WTC11 (cell line): ENCODE data around the gene MT2A. TPM values are rescaled to one million over a fixed set of nuclear protein-coding genes. Genes with fewer than 3 reads are reported as not detected.

ENCODE experiments used
- ATAC-seq: fragments of 200-7000 bp; cut with Tn5 transposase; 2 replicates; pipeline ENCODE4 v1.10.0; 2021; ENCODE audit warnings: mild to moderate bottlenecking, moderate library complexity
- CTCF ChIA-PET: fragments of 300-600 bp; sonication (Branson Sonifier 250); formaldehyde crosslinking; loops from one replicate; lab custom pipeline; 2021; ENCODE audit warnings: antibody characterized with exemption; lab: Charles Lee
- POLR2A ChIA-PET: fragments of 350-600 bp; sonication (Branson Sonifier 250); formaldehyde crosslinking; loops from one replicate; lab custom pipeline; 2021; ENCODE audit warnings: antibody characterized with exemption; lab: Charles Lee
- DNase-seq: peaks from one replicate; pipeline ENCODE4 v3.0.0; 2021; ENCODE audit warnings: low spot score
- H3K27ac Mint-ChIP-seq: 2 replicates; pipeline ENCODE4 v1.8.0; 2021; ENCODE audit warnings: mixed read lengths
- H3K27me3 Mint-ChIP-seq: 2 replicates; pipeline ENCODE4 v1.8.0; 2021; ENCODE audit warnings: low read depth, mild to moderate bottlenecking, moderate library complexity, mixed read lengths
- H3K36me3 Mint-ChIP-seq: 2 replicates; pipeline ENCODE4 v1.8.0; 2021; ENCODE audit warnings: mixed read lengths
- H3K4me1 Mint-ChIP-seq: 2 replicates; pipeline ENCODE4 v1.8.0; 2022; ENCODE audit warnings: mixed read lengths
- H3K4me3 Mint-ChIP-seq: 2 replicates; pipeline ENCODE4 v1.8.0; 2021; ENCODE audit warnings: mild to moderate bottlenecking, moderate library complexity, mixed read lengths
- H3K9me3 Mint-ChIP-seq: 2 replicates; pipeline ENCODE4 v1.8.0; 2021; ENCODE audit warnings: mixed read lengths
- ATF2 ChIP-seq: sonication (generic); formaldehyde crosslinking; IDR thresholded peaks from 2 replicates; pipeline ENCODE4 v1.8.1; 2022; ENCODE audit warnings: low read depth, missing genetic modification reagents, borderline replicate concordance
- GRHL2 ChIP-seq: fragments of 250-450 bp; sonication (Bioruptor Pico); IDR thresholded peaks from 2 replicates; pipeline ENCODE4 v1.8.0; 2022; ENCODE audit warnings: mild to moderate bottlenecking, moderate library complexity; ENCODE audit not compliant: insufficient replicate concordance, severe bottlenecking
- IRF2 ChIP-seq: sonication (generic); formaldehyde crosslinking; IDR thresholded peaks from 2 replicates; pipeline ENCODE4 v1.8.0; 2022; ENCODE audit warnings: low read depth, missing genetic modification reagents, borderline replicate concordance
- NFATC4 ChIP-seq: fragments of 250-450 bp; sonication (Bioruptor Pico); IDR thresholded peaks from 2 replicates; pipeline ENCODE4 v1.9.0; 2021; ENCODE audit warnings: mild to moderate bottlenecking
- NFE2L1 ChIP-seq: sonication (generic); formaldehyde crosslinking; IDR thresholded peaks from 2 replicates; pipeline ENCODE4 v1.8.1; 2023; ENCODE audit warnings: missing genetic modification reagents
- NFYB ChIP-seq: sonication (generic); formaldehyde crosslinking; conservative IDR thresholded peaks from 2 replicates; pipeline ENCODE4 v1.8.0; 2022; ENCODE audit warnings: low read depth, missing genetic modification reagents
- NR2C2 ChIP-seq: sonication (generic); formaldehyde crosslinking; IDR thresholded peaks from 2 replicates; pipeline ENCODE4 v1.8.0; 2022; ENCODE audit warnings: mild to moderate bottlenecking, missing genetic modification reagents
- RELA ChIP-seq: sonication (generic); formaldehyde crosslinking; IDR thresholded peaks from 2 replicates; pipeline ENCODE4 v1.8.1; 2022; ENCODE audit warnings: missing genetic modification reagents, mild to moderate bottlenecking, borderline replicate concordance
- SMAD4 ChIP-seq: sonication (generic); formaldehyde crosslinking; IDR thresholded peaks from 2 replicates; pipeline ENCODE4 v1.8.0; 2022; ENCODE audit warnings: mild to moderate bottlenecking, missing genetic modification reagents
- SOX15 ChIP-seq: fragments of 250-450 bp; sonication (Bioruptor Pico); IDR thresholded peaks from 2 replicates; pipeline ENCODE4 v1.9.0; 2021; ENCODE audit warnings: mild to moderate bottlenecking
- ZNF138 ChIP-seq: sonication (generic); formaldehyde crosslinking; conservative IDR thresholded peaks from 2 replicates; pipeline ENCODE4 v1.8.1; 2022; ENCODE audit warnings: mild to moderate bottlenecking, moderate library complexity, missing genetic modification reagents
- ZNF232 ChIP-seq: sonication (generic); formaldehyde crosslinking; IDR thresholded peaks from 2 replicates; pipeline ENCODE4 v1.8.0; 2022; ENCODE audit warnings: mild to moderate bottlenecking, missing genetic modification reagents
- ZNF512 ChIP-seq: sonication (generic); formaldehyde crosslinking; IDR thresholded peaks from 2 replicates; pipeline ENCODE4 v1.8.1; 2022; ENCODE audit warnings: missing genetic modification reagents, borderline replicate concordance
- total RNA-seq: library from RNA; stranded (reverse); gene quantifications from 3 replicates; pipeline ENCODE4 v1.2.3, GENCODE V29; 2021
- TF ChIP-seq, protein P1 (sequence below): fragments of 250-450 bp; sonication (Bioruptor Pico); IDR thresholded peaks from 2 replicates; pipeline ENCODE4 v1.9.0; 2021; ENCODE audit warnings: mild to moderate bottlenecking, borderline replicate concordance
- TF ChIP-seq, protein P2 (sequence below): fragments of 200-600 bp; IDR thresholded peaks from 2 replicates; pipeline ENCODE4 v1.8.0; 2022; ENCODE audit warnings: antibody characterized with exemption
- TF ChIP-seq, protein P3 (sequence below): sonication (generic); formaldehyde crosslinking; IDR thresholded peaks from 2 replicates; pipeline ENCODE4 v1.8.0; 2022; ENCODE audit warnings: mild to moderate bottlenecking, missing genetic modification reagents
- TF ChIP-seq, protein P4 (sequence below): sonication (generic); formaldehyde crosslinking; IDR thresholded peaks from 2 replicates; pipeline ENCODE4 v1.8.0; 2022; ENCODE audit warnings: mild to moderate bottlenecking, missing genetic modification reagents

The MT2A gene
- total RNA-seq, 1 experiment from 2014 or later = 139 TPM

DNA sequence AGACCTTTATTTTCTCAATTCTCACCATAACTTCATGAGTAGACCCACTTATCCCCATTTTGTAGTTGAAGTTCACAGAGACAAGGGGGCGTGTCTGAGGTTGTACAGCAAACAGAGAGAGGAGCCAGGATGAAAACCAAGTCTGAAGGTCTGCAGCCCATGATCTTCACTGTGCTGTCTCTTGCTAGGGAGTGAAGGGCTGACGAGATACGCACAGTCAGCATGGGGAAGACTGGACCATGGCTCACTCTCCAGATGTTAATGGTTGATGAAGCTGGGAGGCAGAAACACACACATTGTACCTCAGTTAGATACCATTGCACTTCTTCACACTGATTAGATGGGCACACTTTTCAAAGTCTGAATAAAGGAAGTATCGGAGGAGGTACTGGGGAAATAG, 49.3 kb upstream of the MT2A start (continued):
- TF ChIP-seq, protein P1, sequence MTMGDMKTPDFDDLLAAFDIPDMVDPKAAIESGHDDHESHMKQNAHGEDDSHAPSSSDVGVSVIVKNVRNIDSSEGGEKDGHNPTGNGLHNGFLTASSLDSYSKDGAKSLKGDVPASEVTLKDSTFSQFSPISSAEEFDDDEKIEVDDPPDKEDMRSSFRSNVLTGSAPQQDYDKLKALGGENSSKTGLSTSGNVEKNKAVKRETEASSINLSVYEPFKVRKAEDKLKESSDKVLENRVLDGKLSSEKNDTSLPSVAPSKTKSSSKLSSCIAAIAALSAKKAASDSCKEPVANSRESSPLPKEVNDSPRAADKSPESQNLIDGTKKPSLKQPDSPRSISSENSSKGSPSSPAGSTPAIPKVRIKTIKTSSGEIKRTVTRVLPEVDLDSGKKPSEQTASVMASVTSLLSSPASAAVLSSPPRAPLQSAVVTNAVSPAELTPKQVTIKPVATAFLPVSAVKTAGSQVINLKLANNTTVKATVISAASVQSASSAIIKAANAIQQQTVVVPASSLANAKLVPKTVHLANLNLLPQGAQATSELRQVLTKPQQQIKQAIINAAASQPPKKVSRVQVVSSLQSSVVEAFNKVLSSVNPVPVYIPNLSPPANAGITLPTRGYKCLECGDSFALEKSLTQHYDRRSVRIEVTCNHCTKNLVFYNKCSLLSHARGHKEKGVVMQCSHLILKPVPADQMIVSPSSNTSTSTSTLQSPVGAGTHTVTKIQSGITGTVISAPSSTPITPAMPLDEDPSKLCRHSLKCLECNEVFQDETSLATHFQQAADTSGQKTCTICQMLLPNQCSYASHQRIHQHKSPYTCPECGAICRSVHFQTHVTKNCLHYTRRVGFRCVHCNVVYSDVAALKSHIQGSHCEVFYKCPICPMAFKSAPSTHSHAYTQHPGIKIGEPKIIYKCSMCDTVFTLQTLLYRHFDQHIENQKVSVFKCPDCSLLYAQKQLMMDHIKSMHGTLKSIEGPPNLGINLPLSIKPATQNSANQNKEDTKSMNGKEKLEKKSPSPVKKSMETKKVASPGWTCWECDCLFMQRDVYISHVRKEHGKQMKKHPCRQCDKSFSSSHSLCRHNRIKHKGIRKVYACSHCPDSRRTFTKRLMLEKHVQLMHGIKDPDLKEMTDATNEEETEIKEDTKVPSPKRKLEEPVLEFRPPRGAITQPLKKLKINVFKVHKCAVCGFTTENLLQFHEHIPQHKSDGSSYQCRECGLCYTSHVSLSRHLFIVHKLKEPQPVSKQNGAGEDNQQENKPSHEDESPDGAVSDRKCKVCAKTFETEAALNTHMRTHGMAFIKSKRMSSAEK (CRISPR knock-in tag) = no peak
- TF ChIP-seq ATF2 (CRISPR knock-in tag) = no peak
- TF ChIP-seq, protein P2, sequence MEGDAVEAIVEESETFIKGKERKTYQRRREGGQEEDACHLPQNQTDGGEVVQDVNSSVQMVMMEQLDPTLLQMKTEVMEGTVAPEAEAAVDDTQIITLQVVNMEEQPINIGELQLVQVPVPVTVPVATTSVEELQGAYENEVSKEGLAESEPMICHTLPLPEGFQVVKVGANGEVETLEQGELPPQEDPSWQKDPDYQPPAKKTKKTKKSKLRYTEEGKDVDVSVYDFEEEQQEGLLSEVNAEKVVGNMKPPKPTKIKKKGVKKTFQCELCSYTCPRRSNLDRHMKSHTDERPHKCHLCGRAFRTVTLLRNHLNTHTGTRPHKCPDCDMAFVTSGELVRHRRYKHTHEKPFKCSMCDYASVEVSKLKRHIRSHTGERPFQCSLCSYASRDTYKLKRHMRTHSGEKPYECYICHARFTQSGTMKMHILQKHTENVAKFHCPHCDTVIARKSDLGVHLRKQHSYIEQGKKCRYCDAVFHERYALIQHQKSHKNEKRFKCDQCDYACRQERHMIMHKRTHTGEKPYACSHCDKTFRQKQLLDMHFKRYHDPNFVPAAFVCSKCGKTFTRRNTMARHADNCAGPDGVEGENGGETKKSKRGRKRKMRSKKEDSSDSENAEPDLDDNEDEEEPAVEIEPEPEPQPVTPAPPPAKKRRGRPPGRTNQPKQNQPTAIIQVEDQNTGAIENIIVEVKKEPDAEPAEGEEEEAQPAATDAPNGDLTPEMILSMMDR = no peak

DNA sequence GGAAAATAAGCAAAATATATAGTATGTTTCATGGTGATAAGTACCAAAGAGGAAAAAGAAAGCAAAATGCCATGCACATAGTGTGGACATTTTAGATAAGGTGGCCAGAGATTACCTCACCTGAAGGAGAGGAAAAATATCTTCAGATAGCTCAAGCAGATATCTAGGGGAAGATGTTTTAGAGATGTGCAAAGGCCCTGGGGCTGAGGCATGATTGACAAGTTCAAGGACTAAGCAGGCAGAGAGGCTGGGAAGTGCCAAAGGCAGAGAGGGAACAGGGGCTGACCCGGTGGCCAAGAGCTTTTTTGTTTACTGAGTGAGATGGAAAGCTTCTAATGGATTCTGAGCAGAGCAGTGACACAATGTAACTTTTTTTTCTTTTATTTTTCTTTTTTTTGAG, 47.9 kb upstream of the MT2A start:
- POLR2A ChIA-PET = no interaction called here
- no peak for ATAC-seq
- TF ChIP-seq ZNF232 (CRISPR knock-in tag) (no peak), NFATC4 (no peak), IRF2 (CRISPR knock-in tag) (no peak), ATF2 (CRISPR knock-in tag) (no peak), NFE2L1 (CRISPR knock-in tag) (no peak), RELA (CRISPR knock-in tag) (no peak), ZNF138 (no peak), GRHL2 (CRISPR knock-in tag) (no peak), NFYB (no peak), SOX15 (CRISPR knock-in tag) (no peak), NR2C2 (no peak), ZNF512 (CRISPR knock-in tag) (no peak), SMAD4 (CRISPR knock-in tag) (no peak)
- TF ChIP-seq, protein P3, sequence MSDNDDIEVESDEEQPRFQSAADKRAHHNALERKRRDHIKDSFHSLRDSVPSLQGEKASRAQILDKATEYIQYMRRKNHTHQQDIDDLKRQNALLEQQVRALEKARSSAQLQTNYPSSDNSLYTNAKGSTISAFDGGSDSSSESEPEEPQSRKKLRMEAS (CRISPR knock-in tag) = no peak
- TF ChIP-seq, protein P1 (CRISPR knock-in tag) = no peak
- TF ChIP-seq, protein P4, sequence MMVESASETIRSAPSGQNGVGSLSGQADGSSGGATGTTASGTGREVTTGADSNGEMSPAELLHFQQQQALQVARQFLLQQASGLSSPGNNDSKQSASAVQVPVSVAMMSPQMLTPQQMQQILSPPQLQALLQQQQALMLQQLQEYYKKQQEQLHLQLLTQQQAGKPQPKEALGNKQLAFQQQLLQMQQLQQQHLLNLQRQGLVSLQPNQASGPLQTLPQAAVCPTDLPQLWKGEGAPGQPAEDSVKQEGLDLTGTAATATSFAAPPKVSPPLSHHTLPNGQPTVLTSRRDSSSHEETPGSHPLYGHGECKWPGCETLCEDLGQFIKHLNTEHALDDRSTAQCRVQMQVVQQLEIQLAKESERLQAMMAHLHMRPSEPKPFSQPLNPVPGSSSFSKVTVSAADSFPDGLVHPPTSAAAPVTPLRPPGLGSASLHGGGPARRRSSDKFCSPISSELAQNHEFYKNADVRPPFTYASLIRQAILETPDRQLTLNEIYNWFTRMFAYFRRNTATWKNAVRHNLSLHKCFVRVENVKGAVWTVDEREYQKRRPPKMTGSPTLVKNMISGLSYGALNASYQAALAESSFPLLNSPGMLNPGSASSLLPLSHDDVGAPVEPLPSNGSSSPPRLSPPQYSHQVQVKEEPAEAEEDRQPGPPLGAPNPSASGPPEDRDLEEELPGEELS (CRISPR knock-in tag) = no peak

More for the DNA sequence above, 47.9 kb upstream of the MT2A start:
- H3K36me3 Mint-ChIP-seq = no peaks in the 10 kb centered on the region
- H3K9me3 Mint-ChIP-seq = no peaks in the 10 kb centered on the region
- DNase-seq = no peak
- H3K27ac Mint-ChIP-seq = no peak overlapping the region
- no peaks in the 10 kb centered on the region; the same call in 1 of the 2 replicates for H3K27me3 Mint-ChIP-seq
- CTCF ChIA-PET = interaction anchor here (1.3 to 1.7 kb wide), 2 partner anchors 13 to 40 kb away, joined by 4 read pairs; no protein-coding TSS in a partner anchor
- no peak overlapping the region for H3K4me3 Mint-ChIP-seq
- H3K4me1 Mint-ChIP-seq = no peaks in the 10 kb centered on the region
